Fibroblast of peridontal ligament (primary cell): ENCODE data around the gene AGR3.

Experiments
- DNase-seq: peaks from one replicate; pipeline ENCODE4 v3.0.0-alpha.2; 2010; ENCODE audit errors: extremely low read depth

AGR3 gene

GRCh38 chr7:16836481-16836880 is 45.3 kb downstream of the AGR3 start:
- no peak for DNase-seq

- no peak for DNase-seq
These were observed 48.4 kb downstream of the AGR3 start for GRCh38 chr7:16833373-16833772.

DNA sequence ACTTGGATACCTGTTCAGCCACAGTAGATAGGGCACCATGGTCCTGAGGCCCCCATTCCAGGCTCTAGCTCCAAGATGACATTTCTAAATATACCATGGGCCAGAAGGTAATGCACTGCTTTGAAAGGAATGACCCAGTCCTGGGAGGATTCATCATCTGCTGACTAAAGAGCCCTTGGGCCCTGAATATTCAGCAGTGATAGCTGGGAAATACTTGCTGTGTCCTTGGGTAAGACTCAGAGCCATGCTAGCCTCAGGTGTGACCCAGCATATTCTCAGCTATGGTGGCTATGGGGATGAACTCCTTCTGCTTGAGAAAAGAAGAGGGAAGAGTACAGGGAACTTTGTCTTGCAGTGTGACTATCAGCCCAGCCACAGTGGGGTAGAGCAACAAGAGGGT is 55.7 kb downstream of the AGR3 start:
- no peak for DNase-seq

DNA sequence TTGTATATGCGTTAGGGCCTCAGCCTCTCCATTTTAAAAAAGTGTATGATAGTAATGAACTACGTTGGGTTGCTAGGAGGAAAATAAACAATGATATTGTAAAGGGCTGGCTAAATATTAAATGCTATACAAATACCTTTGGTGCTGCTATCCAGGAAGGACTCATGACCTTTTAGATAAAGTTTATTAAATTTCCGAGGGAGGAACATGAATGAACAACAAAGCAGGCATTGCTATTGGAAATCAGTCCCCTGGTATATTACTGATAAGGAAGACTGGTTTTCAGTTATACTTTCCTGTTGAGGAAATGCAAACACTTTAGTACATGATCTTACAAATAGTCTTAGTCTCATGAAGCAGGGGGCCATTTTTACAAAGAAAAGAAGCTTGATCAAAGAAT is 59.8 kb downstream of the AGR3 start:
- no peak for DNase-seq

GRCh38 chr7:16818732-16819131 is 63.1 kb downstream of the AGR3 start:
- DNase-seq = no peak

DNA sequence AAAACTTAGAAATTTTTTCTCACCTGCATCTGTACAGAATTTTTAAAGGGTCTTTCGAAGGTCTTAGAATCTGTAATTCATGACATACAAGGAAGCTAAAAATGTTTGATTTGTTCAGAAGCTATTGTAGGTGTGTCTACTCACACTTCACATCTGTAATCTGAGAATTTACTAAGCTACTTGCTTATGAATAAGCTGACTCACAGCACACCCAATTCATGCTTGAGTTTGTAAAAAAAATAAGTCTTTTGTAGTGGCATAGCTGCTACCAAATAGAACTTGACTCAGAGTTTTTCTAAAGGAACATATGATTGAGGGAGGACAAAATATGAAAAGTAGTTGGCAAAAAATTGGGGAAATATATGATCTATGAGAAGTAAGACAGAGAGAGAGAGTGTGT is 64.2 kb downstream of the AGR3 start:
- peak; percentile 55 for DNase-seq

- DNase-seq = no peak
These were observed 65.0 kb downstream of the AGR3 start for GRCh38 chr7:16816824-16817223.

DNA sequence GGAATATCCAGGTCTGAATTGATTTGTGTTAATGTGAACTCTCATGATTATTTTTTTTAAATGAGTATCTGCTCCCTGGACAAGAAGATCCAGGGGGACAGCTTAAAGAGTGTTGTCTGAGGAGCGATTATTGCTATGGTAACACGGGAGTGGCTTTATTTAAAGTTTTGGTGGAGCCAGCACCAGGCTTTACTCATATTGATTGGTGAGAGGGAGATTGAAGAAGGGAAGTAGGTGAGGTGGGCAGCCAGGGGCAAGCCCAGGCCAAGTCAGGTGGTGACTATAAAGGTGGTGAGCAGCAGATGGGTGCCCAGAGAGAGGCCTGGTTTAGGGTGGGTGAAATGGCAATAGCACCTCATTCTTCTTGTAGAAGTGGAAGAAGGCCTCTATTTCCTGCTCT is 66.8 kb downstream of the AGR3 start:
- no peak for DNase-seq

DNA sequence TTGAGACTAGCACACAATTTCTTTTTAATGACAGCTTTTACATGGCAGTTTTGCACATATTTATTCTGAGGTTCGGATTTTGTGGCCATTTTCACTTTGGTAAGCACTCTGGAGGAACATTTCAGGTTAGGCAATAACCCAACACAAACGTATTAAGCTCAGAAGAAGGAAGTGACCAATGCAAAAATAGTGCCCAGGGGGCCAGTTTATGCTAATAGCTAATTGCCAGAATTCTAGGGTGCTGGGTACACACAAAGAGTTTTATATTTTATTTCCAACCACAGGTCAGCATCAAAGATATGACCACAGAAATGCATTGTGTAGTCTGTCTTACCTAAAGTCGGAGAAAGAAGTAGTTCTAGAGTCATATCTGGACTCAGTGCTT is 68.6 kb downstream of the AGR3 start:
- DNase-seq = no peak

GRCh38 chr7:16812542-16813231 is 69.1 kb downstream of the AGR3 start:
- DNase-seq = no peak

- DNase-seq = peak; percentile 49
These were observed 70.2 kb downstream of the AGR3 start for GRCh38 chr7:16811551-16811950.

GRCh38 chr7:16810573-16810972 is 71.2 kb downstream of the AGR3 start:
- DNase-seq = no peak

GRCh38 chr7:16810112-16810511 is 71.7 kb downstream of the AGR3 start:
- DNase-seq = no peak
